GM06990 (cell line): Measurements from ENCODE around the gene LMOD2.

Experiments
- DNase-seq: peaks from one replicate; pipeline ENCODE4 v3.0.0-alpha.2; 2011; ENCODE audit not compliant: insufficient read length; ENCODE audit errors: extremely low read depth
- H3K27me3 ChIP-seq: replicated peaks from 2 replicates; pipeline ENCODE4 v1.6.0; 2011; ENCODE audit warnings: low read length; ENCODE audit not compliant: control insufficient read depth, insufficient read depth
- H3K36me3 ChIP-seq: 2 replicates; pipeline ENCODE4 v1.5.1; 2011; ENCODE audit warnings: low read length; ENCODE audit not compliant: control insufficient read depth, insufficient read depth
- H3K4me3 ChIP-seq: replicated peaks from 2 replicates; pipeline ENCODE4 v1.5.1; 2011; ENCODE audit warnings: low read depth, mild to moderate bottlenecking, control low read depth, low read length
- TF ChIP-seq, protein P1 (sequence below): IDR thresholded peaks from 2 replicates; pipeline ENCODE4 v1.5.1; 2011; ENCODE audit warnings: low read length, control low read depth, mild to moderate bottlenecking, inconsistent platforms; ENCODE audit not compliant: insufficient read depth, poor library complexity, severe bottlenecking

LMOD2 gene

DNA sequence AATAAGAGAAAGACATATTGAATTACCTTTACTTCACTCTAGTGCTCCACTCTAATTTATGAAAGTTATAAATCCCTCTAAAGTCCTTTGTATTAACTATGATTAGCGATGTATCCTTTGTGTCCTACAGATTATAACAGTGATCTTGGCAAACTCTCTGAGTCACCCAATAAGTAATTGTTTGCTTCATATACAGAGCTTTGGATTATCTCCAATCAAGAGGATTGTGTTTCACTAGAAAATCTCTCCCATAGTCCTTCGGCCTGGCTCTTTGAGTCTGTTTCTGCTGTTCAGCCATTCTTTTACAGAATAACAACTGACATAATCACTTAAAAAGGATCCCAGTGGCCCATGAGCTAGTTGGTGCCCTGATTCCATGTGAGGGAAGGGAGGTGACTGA, 9.5 kb downstream of the LMOD2 start:
- no peak for DNase-seq
- no peak overlapping the region for H3K4me3 ChIP-seq
- H3K36me3 ChIP-seq, result no peaks in the 10 kb centered on the region
- no peaks in the 10 kb centered on the region for H3K27me3 ChIP-seq
- TF ChIP-seq, protein P1, sequence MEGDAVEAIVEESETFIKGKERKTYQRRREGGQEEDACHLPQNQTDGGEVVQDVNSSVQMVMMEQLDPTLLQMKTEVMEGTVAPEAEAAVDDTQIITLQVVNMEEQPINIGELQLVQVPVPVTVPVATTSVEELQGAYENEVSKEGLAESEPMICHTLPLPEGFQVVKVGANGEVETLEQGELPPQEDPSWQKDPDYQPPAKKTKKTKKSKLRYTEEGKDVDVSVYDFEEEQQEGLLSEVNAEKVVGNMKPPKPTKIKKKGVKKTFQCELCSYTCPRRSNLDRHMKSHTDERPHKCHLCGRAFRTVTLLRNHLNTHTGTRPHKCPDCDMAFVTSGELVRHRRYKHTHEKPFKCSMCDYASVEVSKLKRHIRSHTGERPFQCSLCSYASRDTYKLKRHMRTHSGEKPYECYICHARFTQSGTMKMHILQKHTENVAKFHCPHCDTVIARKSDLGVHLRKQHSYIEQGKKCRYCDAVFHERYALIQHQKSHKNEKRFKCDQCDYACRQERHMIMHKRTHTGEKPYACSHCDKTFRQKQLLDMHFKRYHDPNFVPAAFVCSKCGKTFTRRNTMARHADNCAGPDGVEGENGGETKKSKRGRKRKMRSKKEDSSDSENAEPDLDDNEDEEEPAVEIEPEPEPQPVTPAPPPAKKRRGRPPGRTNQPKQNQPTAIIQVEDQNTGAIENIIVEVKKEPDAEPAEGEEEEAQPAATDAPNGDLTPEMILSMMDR, result no peak

DNA sequence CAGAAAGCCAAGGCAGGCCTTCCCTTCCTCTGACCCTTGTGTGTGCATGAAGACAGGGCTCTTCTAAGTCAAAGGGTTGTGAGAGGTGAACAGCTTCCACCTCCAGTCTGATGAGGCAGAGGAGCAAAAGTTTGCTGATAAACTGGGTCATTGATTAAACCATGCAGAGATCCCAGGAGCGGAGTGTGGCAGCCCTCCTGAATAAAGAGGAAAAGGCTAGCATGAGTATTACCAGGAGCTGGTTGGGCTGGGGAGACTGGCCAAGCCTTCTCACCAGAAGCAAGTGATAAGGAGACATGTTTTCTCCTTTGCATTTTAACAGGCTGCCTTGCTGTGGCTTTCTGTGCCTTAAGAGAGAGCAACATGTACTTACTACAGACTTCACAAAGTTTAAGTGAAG, 10.2 kb downstream of the LMOD2 start:
- DNase-seq, result no peak
- TF ChIP-seq, protein P1, result no peak

DNA sequence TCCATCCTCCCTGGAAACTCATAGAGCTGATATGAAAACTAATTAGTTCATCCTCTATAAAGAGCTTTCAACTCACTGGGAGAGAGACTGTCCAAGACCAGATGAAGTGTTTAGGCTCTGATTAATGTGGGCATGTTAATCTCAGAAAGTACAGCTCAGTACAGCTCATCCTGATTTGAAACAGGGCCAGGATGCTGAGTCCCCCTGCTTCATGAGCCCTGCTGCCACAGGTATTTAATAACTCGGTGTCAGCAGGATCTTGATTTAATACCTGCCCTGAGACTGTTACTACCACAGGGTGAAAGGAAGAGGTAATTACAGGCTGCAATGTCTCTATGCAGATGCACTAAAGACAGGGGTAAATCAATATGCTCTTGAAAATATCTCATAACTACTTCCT, 10.8 kb downstream of the LMOD2 start:
- DNase-seq, result no peak
- TF ChIP-seq, protein P1, result no peak
- Histone ChIP-seq H3K27me3 (no peaks in the 10 kb centered on the region), H3K36me3 (no peaks in the 10 kb centered on the region), H3K4me3 (no peak overlapping the region)

More for the DNA sequence above, 10.2 kb downstream of the LMOD2 start:
- no peaks in the 10 kb centered on the region for H3K27me3 ChIP-seq
- no peaks in the 10 kb centered on the region for H3K36me3 ChIP-seq
- H3K4me3 ChIP-seq, result no peak overlapping the region

DNA sequence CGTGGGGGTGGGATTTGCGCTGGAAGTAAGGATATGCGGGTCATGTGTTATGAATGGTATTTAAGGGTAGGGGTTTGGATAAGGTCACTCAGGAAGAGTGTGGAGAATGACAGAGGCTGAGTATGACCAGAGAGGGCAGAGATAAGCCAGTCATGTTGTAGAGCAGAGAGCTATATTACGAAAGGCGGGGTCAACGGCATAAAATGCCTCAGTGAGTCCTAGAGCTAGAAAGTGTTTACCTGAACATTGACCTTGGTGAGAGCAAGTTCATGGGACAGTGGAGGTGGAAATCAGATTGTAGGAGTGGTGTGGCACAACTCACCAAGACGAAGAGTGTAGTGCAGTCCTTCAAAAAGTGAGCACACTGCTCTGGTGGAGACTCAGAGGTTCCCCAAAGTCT, 13.8 kb downstream of the LMOD2 start:
- H3K27me3 ChIP-seq, result no peaks in the 10 kb centered on the region
- H3K4me3 ChIP-seq, result no peak overlapping the region
- TF ChIP-seq, protein P1, result no peak
- no peak for DNase-seq
- no peaks in the 10 kb centered on the region for H3K36me3 ChIP-seq

DNA sequence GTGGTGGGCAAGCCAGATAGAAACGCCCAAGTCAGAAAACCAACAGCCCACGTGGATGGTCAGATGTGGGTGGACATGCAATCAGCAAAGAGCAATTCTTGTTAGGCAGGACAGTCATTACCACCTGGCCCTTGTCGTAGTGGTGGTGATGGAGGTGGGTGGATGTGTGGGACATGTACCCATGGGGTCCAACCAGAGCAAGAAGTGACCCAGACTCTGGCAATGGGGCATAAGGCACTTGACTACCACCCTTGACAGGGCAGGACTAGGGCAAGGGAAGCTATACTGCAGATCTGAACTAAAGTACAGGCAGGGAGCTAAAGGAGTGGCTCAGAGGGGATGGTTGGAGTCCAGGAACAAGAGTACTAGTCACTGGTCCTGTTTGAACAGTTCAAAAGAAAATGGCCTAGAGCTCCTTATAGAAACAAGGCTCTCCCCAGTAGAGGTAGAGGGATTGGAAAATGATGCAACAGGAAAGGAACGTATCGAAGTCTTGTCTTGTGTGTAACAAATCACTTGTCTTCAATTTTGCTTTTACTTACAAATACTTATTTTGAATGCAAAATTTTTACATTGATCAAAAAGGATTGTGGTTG, 17.6 kb downstream of the LMOD2 start:
- TF ChIP-seq, protein P1, result no peak
- DNase-seq, result no peak
- Histone ChIP-seq H3K36me3 (no peaks in the 10 kb centered on the region), H3K27me3 (no peaks in the 10 kb centered on the region), H3K4me3 (no peak overlapping the region)
